SH-SY5Y (cell line): ENCODE data around the gene SMOC1.

Source experiments
- GATA2 ChIP-seq: IDR thresholded peaks from 2 replicates; pipeline ENCODE4 v1.6.1; 2011; ENCODE audit warnings: mild to moderate bottlenecking, low read depth, low read length
- GATA3 ChIP-seq: IDR thresholded peaks from 2 replicates; pipeline ENCODE4 v1.6.1; 2011; ENCODE audit warnings: low read depth, mild to moderate bottlenecking, low read length, moderate library complexity

- TF ChIP-seq GATA3: no peak
- no peak for TF ChIP-seq GATA2
Observed at GRCh38 chr14:70069186-70069585, 190.0 kb downstream of the SMOC1 start.
